GM18520 (cell line): ENCODE results near the gene CCDC85C.

ENCODE experiments used
- ATAC-seq: cut with Tn5 transposase; IDR thresholded peaks from one replicate; pipeline ENCODE4 v1.9.1; 2021; ENCODE audit not compliant: unreplicated experiment

Gene CCDC85C

DNA sequence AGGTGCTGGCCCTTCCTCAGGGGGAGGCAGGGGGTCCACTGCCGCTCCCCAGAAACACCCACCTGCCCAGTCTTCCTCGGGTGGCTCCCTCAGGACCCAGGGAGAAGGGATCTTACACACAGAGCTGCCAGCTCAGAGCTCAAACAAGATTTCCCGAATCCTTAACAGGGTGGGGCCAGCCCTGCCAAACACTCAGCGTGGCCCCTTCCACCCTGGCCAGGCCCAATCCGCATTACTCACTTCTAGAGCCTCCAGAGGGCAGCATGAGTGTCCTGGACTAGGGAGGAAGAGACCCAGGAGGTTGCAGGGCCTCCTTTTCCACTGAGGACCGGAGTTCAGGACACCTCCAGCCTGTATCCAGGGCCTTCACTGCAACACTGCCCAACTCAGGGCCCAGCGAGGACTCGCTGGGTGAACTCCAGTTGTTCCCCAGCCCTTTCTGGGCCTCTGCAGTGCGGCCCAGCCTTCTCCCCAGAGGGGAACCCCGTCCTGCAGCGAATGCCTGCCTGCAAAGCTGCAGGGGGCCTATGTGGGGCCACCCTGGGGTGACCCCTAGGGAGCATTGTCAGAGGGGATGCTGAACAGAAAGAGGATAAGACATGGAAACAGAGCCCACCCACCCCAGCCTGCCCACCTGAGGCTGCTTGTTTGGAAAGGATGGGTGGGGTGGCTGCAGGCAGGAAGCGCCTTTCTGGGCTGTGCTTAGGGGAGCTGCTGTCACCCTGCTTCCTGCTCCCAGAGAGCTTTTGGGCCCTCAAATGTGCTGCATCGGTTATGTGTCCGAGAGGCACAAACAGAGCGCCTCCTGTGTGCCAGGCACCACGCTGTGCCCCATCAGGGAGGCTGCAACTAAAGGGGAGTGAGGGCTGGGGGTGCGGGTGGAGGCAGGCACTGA is 79.0 kb downstream of the CCDC85C start:
- no peak for ATAC-seq

DNA sequence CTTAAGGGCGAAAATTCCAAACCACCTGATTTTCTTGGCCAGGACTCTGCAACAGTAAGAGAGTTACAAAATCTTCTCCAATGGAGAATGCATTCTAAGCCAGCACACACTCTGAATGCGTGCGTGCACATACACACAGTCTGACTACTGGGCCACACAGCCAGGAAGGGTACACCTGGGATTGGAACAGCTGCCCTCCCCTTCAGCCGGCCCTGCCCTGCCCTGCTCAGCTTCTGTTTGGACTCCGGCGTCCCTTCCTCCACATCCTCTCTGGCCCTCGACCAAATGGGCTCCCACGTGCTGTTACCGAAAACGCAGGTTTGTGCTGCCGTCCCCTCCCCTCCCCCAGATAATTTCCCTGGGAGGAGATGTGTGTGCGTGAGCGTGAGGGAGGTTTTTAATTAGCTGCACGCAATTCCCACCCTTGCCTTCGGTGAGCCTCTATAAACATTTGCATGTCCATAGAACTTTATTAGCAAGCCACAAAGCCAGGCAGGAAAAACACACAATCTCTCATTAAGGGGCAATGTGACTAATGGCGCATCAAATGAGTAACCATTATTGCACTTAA is 79.8 kb downstream of the CCDC85C start:
- ATAC-seq = no peak

DNA sequence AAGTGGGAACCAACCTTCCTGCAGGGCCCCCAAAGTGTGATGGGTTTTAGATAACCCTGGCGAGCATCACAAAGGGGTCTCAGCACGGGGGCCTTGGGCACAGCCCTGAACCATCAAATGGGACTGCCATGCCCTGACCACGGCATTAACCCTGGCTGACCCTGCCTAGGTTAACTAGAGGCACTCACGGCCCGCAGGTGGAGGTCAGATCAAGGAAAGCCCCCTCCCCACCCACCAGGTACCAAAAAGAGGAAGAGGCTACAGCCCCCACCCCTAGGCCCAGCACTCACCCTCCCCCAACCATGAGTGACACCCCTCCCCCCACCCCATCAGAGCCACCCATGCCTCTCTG is 80.3 kb downstream of the CCDC85C start:
- ATAC-seq = no peak

DNA sequence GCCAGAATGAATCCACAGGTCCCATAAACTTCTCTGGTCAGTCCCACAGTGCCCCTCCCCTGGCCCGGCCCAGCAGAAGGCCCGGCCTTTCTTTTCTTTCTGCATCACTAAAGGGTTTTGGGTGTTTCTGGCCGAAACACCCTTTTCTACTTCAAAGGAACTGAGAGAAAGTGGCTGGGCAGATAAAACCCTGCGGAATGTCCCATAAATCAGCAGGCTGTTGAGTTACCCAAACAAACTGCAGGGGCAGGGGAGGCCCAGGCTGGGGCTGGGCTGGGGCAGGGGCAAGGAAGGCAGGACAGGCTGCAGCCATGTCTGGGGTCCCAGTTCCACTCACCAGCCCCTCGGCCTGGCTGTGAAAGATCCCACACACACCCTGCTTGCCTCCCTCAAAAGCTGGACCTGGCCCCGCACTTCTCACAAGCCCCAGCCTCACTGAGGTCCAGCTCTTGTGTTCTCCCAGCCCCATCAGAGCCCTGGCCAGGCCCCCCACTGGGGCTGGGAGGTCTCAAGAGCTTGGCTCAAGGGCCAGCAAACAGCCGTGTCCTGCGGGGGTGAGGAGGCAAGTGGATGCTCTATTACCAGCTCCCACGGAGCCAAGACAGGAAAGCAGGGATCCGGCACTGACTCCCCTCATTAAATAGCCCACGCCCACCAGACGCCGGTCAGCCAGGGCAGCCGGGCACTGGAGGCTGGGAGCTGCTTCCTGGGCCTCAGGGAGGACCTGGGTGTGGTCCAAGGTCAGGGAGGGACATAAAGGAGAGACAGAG is 80.9 kb downstream of the CCDC85C start:
- no peak for ATAC-seq

DNA sequence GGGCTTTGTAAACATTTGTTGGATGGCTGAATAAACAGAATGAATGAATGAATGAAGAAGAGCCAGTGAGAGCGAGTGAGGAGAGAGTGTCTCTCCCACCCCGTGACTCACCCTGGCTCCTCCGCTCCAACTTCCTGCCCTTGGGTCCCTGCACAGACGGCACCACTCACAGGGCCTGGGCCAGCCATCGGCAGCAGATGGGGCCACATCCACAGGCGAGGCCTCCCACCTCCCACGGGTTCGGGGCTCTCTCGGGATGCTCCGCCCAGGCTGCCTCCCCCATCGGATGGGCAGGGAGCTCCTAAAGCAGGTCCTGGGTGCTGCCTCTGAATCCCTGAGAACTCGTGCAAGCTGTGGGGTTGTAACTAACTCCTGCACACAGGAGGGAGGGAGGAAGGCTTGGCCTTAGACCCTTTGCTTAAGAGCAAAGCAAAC is 81.5 kb downstream of the CCDC85C start:
- no peak for ATAC-seq

DNA sequence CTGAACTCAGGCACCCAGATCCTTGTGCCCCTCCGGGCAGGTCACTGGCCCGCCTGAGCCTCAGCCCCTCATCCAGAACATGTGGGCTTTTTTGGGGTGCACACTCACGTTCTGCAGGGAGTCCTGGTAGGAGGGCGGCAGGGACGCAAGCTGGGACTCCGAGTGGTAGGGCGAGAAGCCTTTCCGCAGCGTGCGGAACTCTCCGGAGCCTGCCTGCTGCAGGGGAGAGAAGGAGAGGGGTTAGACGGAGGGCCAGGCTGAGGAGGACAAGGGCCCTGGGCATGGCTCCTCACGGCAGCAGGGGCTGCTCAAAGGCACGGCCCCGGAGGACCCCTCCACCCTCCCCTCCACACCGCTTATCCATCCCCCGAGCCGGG is 82.0 kb downstream of the CCDC85C start:
- ATAC-seq = no peak

DNA sequence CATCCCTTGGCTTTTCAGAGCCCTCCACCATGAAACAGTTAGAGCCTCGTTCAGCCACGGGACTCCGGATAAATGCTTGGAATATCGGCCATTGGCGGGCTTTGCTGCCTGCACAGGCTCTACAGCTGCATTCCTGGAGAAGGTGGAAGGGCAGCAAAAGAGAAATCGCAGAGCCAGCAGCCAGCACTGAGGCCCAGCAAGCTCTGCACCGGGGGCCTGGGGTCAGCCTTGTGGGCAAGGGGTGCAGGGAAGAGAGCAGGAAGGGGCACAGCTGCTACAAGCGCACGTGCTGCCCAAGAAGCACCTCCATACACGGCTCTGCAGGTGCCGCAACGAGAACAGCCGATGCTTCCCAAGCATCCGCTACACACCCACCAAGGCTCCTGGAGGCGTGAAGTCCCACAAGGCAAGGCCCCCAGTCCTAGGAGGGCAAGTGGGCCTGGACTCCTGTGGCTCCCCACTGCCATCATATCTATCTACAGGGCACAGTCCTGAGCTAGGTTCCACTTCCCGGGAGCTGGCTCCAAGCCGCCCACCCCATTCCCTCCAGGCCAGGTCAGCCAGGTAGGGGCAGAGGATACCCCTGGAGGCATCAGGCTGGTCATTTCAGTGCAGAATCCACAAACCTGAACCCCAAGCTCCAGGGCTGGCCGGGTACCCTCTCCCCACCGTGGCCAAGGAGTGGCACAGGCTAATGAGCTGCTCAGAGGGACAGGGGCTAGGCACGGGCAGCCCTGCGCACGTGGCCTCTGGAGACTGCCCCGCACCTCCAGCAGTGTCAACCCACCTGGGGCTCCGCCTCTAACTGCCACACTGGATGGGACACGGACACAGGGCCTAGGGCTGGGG is 82.6 kb downstream of the CCDC85C start:
- no peak for ATAC-seq

DNA sequence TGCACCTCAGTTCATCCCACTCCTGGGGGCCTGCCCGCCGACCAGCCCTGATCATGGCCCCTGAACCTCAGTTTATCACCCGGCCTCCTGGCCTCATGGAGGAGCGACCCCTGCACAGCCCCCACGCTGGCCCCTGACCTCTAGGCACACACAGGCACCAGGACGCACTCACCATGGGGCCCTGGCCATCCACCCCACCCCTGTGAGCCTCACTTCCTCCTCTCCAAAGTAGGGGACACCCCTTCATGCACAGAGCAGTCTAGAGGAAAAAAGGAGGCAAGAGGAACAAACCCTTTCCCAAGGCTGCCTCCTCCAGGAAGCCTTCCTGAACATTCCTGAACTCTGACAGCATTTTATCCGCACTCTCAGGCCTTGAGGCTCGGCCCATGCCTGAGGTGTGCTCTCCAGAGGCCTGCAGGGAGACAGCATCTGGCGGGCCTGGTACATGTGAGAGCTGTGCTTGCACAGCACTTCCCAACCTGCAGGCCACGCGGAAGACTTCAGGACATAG is 83.4 kb downstream of the CCDC85C start:
- ATAC-seq = no peak

DNA sequence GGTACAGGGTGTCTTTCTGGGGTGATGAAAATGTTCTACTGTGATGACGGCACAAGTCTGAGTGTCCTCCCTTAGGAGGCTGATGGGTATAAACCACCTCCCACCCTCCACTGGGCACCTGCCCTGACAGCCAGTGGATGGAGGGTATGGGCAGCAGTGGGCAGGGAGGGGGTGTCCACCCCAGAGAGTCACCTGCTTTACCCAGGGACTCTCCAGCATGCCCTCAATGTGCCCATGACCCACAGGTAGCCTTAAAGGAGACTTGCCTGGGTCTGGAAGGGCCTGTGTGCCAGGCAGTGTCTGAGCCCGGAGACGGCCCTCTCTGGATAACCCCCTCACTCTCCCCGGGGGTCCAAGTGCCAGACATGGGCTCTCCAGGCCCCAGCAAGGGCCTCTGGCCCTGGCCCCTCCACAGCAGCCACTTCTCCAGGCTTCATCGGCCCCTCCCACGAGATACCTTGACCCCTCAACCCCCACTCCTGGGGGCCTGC is 84.0 kb downstream of the CCDC85C start:
- ATAC-seq = no peak

DNA sequence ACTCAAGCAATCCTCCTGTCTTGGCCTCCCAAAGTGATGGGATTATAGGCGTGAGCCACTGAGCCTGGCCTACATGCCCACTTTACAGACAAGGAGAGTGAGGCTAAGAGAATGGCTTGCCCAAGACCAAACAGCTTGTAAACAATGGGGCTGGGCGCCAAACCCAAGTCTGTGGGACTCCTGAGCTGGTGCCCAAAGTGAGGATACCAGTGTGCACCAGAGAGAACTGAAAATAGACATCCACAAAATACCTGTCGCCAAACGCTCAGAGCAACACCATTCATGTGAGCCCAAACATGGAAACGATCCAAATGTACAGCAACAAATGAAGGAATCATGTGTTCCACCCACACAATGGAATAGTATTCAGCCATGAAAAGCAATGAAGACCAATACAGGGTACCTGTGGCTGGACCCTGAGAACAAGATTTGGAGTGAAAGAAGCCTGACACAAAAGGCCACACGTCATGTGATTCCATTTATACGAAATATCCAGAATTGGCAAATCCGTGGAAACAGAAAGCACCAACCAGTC is 84.6 kb downstream of the CCDC85C start:
- ATAC-seq = no peak

DNA sequence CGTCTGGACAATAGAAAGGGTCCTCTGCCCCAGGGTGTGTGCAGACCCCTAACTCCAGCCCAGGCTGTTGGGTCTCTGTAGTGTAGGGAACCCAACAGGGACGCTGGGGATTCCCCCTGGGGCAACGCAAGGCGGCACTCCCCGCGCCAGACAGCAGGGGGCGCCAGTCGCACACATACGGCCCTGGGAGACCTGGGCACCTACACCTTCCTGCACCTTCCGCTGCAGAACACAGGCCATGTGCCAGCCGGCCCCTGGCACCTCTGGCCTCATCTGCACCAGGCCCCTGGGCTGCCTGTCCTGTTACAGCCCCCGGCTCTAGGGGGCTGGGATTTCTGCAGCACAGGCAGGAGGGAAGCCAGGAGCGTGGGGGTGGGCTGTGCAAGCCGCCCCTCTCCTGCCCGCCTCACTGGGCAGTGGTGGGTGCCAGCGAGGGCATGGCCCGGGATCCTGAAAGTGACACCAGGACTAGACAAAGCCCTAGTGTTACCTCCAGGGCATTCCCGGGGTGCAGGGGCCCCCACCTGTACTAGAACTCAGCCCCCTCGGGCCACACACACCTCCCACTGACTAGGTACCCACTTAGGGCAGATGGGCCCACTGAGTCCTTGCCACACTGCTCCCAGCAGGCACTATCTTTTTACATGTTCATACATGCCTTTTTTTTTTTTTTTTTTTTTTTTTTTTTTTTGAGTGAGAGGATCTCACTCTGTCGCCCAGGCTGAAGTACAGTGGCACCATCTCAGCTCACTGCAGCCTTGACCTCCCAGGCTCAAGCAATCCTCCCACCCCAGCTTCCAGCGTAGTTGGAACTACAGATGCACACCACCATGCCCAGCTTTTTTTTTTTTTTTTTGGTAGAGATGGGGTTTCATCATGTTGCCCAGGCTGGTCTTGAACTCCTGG is 85.3 kb downstream of the CCDC85C start:
- ATAC-seq = no peak

DNA sequence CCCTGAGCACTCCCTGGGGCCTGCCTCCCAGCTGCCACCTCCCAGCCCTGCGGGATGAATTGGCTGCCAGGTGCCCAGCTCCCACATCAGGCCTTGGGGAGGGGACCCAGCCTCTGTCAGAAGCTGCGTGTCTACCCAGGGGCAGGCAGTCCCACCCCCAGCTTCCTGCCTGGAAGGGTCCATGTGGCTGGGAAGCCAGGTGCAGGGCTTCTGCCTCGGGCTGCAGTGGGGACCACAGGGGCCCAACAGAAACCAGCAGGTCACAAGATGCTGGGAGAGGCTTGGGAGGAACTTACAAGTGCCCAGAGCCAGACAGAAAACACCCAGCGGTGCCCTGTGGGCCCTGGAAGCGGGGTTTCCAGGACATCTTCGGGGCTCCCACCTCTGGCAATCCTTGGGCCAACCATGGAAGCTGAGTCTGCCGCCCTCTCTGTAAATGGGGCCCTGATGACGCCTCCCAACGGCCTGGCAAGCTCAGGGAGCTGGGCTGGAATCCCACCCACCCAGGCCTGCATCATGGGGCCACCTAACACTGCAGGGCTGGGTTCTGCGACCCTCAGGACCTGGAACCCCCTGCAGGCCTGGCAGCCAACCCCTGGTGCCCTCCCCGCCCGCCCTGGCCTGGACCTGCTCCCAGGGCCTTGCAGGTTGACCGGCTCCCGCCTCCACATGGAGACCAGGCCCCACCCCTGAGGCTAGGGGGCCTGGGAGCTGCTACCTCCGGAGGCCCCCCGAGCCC is 86.2 kb downstream of the CCDC85C start:
- ATAC-seq = no peak

DNA sequence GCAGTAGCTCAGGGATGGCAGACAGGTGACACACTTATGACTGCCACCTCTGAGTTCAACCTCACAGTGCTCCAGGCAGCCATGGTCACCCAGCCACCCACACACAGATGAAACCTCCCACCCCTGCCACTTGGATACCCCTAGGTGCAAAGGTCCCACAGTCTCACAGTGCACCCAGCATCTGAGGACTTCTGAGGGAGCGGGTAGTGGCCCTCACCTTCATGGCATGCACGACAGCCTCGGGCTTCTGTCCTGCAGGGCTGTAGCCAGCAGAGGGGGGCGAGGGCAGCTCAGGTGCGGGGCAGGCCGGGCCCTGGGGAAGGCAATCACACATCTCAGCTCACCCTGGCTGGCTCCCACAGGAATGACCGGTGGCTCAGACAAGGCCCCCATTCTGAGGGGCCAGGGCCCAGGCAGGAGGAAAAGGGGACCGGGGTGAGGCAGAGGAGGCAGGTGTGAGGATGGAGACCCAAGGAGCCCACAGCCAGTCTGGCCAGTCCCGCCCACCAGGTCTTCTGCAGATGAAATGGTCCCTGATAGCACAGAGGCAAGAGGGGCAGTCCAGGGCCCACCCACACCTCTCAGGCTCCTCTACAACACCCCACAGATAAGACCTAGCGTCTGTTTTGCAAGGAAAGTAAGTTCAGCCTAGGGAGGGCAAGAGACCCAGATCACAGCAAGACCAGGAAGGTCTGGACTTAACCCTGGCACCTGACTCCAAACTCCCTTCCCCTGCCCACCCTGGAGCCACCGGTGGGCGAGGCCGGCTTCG is 87.0 kb downstream of the CCDC85C start:
- no peak for ATAC-seq

DNA sequence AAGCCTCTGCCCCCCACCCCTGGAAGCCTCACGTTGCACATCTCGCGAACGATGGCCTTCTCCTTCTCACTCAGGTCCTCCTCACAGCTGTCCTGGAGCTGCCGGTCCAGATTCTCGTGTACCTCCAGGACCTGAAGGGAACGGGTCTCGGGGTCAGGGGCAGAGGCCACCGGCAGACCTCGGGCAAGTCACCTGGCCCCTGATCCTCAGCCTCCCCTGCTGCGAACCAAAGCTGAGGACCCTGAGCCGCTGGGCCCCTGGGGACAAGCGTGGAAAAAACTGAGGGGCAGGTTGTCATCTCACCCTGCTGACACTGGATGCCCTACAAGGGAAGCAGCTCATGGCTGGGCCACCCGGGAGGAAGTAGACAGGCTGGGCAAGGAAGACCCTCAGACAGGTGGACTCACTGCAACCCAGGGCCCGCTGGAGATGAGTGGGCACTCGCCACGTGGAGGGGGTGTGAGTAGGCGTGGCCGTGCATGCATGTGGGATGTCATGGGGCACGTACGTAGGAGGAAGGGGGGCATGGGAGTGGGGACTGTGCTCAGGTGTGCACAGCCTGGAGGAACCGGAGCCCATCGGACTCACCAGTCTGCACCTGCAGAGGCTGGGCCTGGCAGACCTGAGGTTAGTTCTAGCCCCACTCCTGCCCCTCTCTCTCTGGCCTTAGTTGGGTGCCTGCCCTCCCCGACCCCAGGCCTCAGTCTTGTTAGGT is 87.7 kb downstream of the CCDC85C start:
- no peak for ATAC-seq

DNA sequence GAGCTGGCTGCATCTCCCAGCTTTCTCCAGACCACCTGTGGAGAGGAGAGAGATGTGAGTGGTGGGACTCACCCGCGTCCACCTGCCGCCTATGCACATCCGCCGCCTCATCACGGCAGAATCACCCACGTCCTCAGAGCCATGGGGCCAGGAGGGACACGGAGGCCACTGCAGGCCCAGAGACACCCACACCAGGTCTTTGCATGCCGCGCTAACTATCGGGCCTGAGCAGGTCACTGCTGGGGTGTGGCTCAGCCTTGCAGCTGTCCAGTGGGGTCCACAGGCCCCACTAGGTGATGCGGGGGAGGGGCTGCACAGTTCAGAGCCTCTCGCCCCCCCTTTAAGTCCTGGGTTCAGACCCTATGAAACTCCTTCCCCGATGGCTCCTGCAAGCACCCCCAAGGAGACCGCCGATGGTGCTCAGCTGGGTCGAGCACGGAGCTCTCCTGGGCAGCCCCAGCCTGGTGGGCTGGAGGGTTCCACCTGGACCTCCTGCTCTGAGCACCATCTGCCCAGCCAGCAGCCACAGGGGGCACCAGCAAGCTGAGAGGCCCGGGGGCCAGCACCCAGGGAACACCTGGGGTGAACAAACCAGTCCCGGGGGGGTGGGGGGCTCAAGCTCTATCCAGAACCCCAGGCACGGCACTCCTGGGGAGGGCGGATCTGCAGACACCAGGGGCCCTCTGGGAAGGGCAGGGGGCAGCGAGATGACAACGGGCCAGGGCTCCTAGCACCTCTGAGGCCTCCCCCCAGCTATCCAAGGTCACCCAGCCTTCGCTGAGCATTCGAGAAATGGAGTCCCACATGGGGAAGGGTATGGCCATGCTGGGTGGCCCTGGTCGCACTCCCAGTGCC is 88.5 kb downstream of the CCDC85C start:
- ATAC-seq = no peak

DNA sequence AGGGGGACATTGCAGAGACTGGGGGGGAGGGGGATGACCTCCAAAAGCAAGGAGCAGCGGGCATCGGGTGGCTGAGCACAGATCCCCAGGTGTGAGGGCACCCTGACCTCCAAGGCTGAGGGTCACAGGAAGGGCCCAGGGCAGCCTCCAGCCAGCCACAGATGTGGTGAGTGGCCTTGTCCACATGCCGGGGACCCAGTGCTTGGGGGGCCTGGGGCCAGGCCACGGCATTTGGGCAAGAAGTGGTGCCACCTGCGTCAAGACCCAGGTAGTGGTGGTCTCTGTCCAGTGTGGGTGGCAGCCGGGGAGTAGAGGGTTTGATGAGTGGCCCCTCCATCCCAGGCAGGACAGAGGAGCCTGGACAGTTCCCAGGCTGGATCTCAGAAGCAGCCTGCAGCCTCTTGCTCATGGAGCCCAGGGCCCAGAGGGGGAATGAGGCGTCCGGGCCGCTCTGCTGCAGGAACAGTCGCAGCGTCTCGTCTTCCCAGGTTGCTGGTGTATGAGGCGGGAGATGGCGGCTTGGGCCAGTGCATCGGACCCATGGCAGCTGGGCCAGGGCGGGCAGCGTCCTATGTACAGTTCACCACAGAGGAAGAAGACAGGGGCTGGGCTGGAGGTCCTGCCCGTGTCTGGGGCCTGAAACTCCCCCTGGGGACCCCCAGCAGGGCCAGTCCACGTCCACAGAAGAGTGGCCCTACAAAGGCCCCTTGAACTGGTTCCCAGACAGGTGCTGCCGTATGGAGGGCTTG is 89.3 kb downstream of the CCDC85C start:
- ATAC-seq = no peak
